ENCODE measurements around the gene NCR2.
"Not testable (repeated sequence)": the region's sequence is repeated elsewhere in the genome, so short reads cannot be mapped to it uniquely, and the experiment has no call there.

NCR2 gene, protein sequence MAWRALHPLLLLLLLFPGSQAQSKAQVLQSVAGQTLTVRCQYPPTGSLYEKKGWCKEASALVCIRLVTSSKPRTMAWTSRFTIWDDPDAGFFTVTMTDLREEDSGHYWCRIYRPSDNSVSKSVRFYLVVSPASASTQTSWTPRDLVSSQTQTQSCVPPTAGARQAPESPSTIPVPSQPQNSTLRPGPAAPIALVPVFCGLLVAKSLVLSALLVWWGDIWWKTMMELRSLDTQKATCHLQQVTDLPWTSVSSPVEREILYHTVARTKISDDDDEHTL

DNA sequence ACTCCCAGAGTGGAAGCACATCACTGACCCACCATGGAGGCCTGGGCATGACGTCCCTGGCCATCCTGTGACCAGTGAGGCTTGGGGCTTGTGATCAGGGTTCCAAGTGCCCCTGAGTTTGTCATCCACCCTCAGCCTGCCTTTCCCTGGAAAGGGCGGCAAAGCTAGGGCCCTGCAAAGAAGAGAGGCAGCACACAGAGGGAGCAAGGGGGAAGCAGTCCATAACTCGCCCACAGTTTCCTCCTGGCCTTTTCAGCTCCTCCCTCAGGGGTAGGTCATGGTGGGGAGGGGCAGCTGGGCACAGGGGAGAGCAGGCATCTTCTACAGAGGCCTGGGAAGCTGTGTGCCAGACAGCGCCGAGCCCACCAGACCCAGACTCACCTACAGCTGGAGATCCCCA is at the start of gene NCR2:
Gene NCR2 (plus strand): TSS at position 313 of the 400 bp plus-strand sequence. CDS start 269 bp downstream, outside the sequence.
- no peak for DNase-seq (ENCODE audit: low read depth)

- DNase-seq (ENCODE audit: low read depth): no peak
These were observed 48.7 kb upstream of the NCR2 start, which contains the start of gene TREM1 for GRCh38 chr6:41286544-41287346. TSS of gene TREM1 (minus strand) at chr6:41286682. CDS start at chr6:41286655, 27 bp downstream.

DNA sequence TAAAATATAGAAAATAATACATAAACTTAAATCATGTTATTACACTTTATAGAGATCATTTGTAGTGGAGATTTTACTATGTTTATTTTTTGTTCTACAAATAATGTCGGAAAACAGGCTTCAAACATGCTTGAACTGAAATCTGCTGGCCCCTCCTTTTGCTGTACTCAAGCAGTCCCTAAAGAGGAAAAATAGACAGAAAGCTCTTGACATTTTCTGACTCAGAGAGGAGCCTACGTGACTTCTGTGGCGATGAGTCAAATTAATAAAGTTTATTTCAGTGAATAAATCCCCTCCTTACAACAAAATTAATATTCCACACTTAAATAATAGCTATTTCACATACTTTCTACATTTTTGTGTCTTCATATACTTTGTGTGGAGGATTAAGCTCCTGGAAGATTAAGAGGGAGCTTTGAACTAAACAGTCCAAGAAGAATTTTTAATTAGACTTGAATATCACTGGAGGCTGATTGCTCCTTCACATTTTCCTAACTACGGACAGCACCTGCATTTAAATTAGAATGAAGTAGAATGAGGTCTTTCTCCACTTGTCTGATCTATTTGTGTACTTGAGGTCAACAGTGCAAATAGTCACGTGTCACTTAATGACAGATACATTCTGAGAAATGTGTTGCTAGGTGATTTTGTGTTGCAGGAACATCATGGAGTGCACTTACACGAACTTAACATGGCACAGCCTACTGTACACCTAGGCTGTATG is 47.2 kb upstream of the NCR2 start:
- no peak for DNase-seq (ENCODE audit: low read depth)

- no peak for DNase-seq (ENCODE audit: low read depth)
These were observed 46.7 kb upstream of the NCR2 start for GRCh38 chr6:41288754-41289129.

DNA sequence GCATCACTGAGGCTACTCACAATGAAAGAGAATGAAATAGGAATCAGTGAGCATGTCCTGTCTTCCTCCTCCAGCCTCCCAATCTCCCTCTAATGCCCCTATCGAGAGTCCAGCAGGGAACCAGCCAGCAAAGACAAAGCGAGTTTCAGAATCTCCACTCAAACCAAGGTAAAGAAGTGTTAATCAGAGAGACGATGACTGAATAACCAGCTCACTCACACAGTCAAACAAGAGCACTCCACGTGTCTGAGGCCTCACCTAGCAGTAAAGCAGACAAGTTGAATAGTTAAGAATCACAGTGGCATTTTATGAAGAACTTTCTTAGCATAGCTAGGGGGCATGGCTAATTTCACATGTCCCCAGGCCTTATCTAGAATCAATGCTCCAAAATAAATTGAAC is 45.6 kb upstream of the NCR2 start:
- DNase-seq (ENCODE audit: low read depth): no peak

- no peak for DNase-seq (ENCODE audit: low read depth)
These were observed 43.7 kb upstream of the NCR2 start for GRCh38 chr6:41291717-41292116.

DNA sequence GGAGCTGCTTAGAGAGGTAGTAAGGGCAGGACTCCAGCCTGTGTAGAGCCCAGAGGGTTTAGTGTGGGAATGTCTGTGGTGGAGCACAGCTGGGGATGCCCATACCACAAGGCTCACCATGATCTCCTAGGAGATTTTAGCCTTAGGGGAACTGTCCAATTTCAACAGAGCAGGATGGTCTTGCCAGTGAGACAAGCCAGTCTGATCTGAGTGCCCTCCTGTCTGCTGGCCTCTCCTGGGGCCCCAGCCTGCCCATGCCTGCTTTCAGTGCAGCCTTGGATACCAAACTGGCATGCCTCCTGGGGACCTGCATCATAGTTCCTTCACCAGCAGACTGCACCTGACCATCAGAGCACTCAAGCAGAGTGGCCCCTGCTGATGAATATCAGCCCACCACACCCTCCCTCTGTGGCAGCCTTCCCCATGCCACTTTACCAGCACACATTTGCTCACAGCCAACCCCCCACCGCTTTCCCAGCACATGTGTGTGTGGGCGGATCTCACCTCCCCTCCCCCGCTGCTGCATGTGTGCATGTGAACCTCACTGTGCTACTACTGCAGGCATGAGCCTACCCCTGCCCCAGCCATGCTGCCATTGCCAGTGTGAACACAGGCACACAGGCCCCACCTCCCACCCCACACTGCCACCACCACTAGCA is 41.1 kb upstream of the NCR2 start:
- DNase-seq (ENCODE audit: low read depth): no peak

DNA sequence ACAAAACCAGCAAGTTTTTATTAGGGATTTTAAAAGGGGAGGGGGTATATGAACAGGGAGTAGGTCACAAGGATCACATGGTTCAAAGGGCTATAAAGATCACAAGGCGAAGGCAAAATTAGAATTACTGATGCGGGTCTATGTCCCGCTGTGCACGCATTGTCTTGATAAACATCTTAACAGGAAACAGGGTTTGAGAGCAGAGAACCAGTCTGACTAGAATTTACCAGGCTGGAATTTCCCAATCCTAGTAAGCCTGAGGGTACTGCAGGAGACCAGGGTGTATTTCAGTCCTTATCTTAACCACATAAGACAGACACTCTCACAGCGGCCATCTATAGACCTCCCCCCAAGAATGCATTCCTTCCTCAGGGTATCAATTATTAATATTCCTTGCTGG is 38.2 kb upstream of the NCR2 start:
- not testable (repeated sequence) for DNase-seq (ENCODE audit: low read depth)

- no peak for DNase-seq (ENCODE audit: low read depth)
These were observed 36.5 kb upstream of the NCR2 start for GRCh38 chr6:41298785-41299502.

DNA sequence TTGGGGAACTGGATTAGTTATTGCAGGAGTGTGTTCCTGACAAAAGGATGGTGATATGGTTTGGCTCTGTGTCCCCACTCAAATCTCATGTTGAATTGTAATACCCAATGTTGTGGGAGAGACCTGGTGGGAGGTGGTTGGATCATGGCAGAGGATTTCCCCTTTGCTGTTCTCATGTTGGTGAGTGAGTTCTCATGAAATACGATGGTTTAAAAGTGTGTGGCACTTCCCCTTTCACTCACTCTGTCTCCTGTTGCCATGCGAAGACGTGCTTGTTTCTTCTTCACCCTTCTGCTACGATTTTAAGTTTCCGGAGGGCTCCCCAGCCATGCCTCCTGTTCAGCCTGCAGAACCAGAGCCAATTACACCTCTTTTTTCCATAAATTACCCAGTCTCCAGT is 32.8 kb upstream of the NCR2 start:
- DNase-seq (ENCODE audit: low read depth): no peak

- peak; percentile 24 for DNase-seq (ENCODE audit: low read depth)
These were observed 29.1 kb upstream of the NCR2 start for GRCh38 chr6:41306187-41306854.

DNA sequence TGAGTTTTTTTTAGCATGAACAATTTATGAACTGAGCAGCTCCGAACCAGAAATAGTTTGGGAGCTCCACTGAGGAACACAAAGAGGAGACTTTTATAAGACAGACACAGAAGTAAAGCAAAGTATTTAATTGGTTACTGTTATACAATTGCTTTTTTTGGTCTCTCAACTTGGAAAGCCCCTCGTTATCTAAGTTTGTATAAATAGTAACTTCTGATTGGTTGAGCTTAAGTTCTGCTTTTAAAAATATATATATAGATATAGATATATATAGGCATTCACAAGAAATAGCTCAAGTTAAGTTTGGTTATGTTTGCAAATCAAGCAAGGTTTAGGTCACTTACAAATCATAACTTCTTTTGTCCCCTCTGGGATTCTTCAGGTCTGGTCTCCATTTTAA is 20.2 kb upstream of the NCR2 start:
- no peak for DNase-seq (ENCODE audit: low read depth)

DNA sequence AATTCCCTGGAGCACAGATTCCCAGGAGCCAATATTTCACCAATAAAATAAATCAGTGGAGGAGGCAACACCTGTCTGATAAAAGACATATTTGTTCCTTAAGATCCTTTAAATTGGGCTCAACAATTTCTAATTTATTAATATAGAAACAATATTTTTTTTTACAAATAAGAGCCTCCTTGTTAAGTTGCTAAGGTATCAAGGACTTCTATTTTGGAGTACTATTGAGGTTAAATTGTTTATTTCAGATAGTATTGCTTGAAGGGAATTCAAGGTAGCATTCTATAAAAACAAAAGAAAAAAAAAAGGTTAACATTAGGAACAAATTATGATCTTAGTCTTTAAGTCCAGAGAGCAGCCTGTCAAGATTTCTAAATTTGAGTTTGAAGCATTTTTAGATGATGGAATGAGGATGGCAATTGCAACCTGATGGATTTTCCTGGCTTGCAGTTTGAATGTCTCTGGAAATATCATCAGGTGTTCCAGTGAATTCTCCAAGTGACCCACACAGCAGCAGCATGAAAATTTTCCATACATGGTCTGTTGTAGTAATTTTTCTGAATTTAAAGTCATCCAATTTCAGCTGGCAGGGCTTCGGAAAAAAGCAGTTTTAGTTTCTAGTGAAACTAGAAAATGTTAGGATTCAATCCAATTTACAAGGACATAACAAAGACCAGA is 19.3 kb upstream of the NCR2 start:
- no peak for DNase-seq (ENCODE audit: low read depth)

DNA sequence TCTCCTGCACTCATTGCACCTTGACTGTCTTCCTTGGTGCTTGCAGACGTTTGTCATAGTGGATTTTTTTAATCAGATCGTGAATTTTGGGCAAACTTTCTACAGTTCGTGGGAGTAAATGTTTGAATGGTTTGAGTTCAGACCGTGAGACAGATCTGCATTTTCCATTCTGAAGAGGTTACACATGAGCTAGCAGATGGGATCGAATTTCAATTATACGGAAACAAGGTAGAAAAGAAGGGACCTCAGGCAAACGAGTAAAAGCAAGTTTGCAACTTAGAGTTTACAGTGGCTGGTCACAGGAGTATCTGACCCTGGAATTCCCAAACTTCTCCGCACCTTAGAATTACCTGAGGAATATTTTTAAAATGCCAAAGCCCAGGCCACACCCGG is 17.2 kb upstream of the NCR2 start:
- DNase-seq (ENCODE audit: low read depth): no peak

DNA sequence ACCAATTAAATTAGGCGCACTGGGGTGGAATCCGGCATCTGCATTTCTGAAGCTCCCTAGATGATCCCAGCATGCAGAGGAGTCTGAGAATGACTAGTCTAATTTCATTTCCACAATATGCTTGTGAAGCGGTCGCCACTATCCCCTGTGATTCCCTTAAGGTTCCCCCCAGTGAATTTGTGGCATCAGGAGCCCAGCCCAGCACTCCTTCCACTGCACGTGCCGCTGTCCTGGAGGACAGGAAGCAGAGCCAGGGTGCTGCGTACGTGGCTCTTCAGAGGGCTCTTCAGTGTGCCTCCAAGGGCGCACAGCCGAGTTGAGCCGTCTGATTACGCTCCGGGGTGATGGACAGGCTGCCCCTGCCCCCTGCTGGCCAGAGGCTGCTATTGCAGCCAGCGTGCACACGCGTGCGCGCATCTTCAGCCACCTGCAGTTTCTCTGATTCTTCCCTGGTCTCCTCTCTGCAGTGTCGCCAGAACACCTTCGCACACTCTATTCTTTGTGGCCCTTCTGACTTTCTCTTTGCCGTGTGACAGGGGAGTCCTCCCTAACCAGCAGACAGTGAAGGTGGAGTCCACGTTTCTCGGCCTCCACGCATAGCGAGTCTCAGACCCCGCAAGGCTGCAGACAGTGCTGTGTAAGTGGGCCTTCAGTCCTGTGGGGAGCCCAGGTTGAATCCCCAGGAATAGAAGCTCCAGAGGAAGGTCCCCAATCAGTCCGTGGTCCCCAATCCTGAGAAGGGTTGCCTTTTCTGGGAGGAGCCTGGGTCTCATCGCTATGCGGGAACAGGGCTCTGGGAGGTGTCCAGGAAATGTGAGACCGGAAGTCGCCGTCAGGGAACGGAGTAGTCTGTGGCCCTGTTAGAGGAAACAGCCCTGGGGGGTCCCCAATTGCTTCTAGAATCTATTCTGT is 16.5 kb upstream of the NCR2 start:
- DNase-seq (ENCODE audit: low read depth): peak; percentile 71

DNA sequence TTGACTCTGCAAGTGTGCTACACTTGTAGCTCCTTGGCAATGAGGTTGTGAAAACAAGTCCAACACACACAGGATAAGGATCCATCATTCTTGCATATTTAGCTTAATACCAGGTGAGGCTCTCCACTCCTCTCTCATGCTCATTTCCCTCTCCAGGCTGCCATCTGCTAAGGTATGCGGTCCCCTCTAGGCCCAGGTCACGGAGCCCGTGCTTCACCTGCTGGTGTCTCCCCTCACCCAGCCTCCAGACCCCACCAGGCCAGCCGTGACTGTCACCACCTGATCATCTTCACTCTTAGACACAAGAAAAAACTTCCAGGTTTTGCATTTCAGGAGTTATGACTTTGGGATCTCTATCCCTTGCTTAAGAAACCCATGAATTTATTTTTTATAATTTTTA is 14.2 kb upstream of the NCR2 start:
- DNase-seq (ENCODE audit: low read depth): no peak

DNA sequence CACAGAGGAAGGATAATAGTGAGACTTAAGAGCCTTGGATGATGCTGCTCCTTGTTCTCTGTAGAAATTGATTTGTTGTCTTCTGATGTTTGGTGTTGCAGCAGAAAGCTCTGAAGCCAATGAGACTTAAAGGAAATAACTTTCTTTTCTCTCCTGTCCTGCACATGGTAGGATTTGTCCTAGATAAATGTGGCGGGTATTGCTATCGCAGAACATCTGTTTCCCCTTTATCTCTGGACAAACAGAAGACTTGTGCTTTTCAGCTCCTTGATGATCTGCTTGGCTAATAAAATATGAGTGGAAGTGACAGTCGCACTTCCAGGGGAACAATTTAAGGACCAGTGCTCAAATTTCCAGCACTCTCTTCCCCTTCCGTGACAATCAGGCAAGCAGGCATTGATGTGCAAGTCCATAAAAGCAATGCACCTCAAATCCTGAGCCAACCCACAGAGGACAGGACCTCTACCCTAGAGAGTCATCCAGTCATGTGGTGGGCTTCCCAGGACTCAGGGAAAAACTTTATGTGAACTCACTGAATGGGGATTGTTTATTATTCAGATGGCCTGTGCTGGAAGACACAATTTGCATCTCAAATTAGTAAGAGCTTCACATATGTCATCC is 9.9 kb upstream of the NCR2 start:
- no peak for DNase-seq (ENCODE audit: low read depth)

DNA sequence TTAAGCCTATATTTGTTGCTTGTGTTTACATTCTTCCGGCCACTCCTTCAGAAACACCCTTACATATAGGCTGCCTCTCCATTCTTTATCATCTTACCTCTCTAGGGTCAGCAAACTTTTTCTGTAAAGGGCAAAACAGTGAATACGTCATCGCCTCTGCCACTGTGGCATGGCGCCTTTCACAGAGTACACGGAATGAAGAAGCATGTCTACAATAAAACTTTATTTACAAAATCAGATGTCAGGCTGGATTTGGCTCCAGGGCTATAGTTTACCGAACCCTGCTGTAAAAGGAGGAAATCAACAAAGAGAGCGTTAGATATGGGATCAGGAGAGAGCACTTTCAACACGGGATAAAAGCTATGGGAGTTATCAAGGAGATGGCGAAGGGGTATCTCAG is 9.3 kb upstream of the NCR2 start:
- DNase-seq (ENCODE audit: low read depth): no peak

DNA sequence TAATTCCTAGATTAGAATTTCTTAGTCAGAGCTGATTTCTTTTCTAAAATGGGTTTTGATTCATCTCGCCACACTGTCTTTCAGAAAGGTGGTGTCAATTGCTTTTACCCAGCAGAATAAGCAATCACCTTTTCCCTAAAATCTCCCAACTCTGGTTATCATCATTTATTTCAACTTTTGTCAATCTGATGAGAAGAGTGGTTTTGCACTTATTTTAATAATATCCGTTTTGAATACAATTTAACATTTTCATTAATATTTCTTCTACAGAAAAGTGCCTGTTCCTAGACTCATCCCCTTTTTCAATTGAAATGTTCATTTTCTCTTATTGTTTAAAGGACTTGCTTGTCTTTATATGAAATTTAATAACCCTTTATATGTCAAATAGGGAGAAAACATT is 8.2 kb upstream of the NCR2 start:
- no peak for DNase-seq (ENCODE audit: low read depth)
